HG03175 (cell line): ENCODE measurements around the gene SLAIN2.

Experiments
- ATAC-seq: cut with Tn5 transposase; IDR thresholded peaks from one replicate; pipeline ENCODE4 v1.9.1; 2021; ENCODE audit warnings: mild to moderate bottlenecking, moderate library complexity; ENCODE audit not compliant: unreplicated experiment

SLAIN2 gene

GRCh38 chr4:48334236-48334635 is 7.1 kb upstream of the SLAIN2 start:
- ATAC-seq, result no peak

GRCh38 chr4:48334900-48335384 is 6.4 kb upstream of the SLAIN2 start:
- no peak for ATAC-seq

- no peak for ATAC-seq
Measured at GRCh38 chr4:48336146-48336870, 5.0 kb upstream of the SLAIN2 start.

DNA sequence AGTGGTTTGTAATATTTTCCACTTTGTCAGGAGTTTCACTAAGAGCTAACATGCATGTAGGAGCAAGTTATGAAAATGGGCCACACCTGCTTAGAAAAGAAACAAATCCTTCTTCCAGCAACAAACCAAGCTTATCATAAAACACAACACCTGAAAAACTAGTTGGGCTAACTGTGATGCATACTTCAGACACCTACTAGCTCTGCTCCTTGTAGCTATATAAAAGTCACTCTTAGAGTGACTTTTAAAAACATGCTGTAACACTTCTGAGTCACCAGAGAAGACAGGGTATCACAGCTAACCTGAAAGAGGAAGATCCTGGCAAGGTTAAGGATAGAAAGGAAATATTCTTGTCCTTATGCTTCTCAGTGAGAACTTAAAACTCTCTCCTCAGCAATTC is 3.6 kb upstream of the SLAIN2 start:
- ATAC-seq, result no peak

DNA sequence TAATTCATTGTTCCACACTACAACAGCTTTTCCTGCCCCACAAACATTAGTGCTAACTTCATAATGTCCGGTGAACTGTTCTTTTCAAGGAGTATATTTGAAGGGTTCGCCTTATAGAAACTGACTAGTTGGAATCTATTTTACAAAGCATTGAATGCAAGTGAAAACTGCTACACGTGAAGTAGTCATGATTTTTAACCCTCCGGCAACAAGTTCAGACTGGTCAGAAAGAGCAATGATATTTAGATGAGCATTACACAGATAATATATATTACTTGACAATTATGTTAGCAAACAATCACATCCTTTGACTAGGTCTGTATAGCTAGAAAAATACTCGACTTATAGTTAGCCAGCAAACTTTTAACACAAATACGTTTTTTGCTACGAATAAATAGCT is 1.7 kb upstream of the SLAIN2 start:
- no peak for ATAC-seq

DNA sequence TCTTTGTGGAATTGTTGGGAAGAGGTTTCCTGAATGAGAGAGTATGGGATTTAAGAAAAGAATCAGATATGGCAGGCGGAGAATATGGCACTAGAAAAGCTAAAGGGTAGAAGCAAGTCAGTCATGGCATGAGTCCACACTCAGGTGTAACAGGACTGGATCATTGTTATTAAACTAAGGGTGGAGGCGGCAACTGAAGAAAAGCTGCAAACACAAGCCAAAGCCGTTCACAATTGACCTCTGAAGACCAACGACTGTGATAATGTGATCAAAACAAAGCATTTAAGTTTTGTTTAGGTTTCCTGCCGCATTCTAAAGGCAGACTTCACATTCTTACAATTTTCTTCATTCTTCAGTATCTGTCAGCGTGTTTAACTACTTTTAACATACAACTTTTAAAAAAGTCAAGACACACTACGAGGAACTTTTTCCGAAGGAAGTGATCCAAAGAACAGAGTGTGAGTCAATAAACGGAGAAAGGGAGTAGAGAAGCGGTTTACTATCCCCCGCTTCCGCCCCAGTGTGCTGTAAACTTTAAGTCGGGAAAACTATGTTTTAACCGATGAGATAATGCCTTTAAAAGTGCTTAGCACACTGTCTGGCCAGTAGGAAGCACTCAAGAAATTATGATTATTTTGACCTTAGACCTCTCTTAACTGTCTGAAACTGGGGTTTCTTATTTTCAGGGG is 909 bp upstream of the SLAIN2 start:
- peak; percentile 7 for ATAC-seq

DNA sequence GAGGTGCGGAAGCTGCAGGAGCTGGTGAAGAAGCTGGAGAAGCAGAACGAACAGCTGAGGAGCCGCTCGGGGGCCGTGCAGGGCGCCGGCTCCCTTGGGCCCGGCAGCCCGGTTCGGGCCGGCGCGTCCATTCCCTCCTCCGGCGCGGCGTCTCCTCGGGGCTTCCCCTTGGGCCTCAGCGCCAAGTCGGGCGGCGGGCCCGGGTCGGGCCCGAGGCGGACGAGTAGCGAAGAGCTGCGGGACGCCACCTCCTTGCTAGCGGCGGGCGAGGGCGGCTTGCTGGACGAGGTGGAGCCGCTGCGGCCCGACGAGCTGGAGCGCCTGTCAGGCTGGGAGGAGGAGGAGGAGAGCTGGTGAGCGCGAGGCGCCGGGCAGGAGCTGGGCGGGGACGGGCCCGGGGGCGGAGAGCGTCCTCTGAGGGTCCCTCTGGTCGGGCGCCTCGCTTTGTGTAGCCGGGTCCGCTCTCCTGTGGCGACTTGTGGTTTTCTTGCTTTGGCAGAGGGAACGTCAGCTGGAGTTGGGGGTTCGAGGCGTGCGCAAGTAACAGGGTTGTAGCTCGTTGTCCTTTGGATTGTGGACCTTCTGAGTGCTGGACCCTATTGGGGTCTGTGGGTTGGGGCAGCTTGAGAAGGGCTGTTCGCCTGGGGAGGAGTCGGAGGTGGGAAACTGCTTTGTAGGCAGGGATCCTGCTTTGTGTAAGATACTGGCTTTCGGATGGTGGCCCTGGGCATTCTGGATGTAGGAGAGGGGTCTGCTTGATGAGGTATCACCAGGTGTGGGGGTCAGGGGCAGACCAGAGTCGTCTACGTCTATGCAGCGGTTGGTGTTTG is 662 bp downstream of the SLAIN2 start:
- peak; percentile 15 for ATAC-seq

GRCh38 chr4:48342606-48342880 is 1.2 kb downstream of the SLAIN2 start:
- no peak for ATAC-seq

DNA sequence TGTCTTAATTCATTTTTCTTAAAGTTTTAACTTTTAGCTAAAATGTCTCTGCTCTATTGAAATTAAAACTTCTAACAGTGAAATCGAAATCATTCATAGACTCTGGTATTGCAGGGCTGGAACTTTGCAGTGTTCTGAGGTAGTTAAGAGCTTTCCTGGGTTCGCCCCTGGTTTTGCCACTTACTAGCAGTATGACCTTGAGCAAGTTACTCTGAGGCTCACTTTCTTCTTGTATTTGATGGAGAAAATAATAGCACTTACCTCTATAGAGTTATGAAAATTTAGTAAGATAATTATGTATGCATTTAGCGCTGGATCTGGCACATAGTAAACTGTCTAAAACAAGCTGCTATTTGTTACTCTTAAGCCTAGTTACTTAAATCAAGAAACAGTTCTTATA is 1.7 kb downstream of the SLAIN2 start:
- ATAC-seq, result no peak

DNA sequence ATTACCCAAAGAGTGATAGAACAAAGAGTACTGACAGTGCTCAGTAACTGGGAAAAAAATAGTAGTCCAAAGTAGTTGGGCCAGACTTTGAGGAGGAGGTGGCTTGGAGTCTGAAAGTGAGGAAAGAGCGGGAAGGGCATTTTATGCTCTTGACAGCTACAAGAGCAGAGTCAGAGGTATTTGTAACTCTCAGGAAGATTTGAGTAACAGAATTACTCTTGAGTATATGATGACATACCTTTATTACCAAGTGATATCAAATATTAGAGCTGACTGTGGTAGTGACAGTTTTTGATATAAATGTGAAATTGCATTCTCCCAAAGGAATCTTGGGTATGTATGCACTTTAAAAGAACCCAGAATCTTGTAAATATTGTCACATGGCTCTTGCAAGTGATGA is 2.2 kb downstream of the SLAIN2 start:
- ATAC-seq, result no peak

DNA sequence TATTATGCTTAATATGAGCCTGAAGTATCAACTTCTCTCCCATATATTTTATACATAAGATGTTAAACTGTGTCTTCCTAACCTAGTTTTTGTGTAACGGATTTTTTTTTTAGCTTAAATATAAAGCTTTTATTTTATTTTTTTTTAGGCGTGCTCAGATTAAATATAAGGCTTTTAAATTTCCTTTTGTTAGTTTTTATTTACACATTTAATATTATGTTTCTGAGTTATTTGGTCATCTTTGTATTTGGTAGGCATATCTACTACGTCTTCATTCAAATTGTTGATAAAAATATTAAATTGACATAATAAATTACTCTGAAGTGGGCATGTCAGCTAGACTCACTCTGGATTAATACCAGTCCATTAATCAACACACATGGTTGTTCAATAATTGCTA is 4.2 kb downstream of the SLAIN2 start:
- no peak for ATAC-seq

- no peak for ATAC-seq
Measured at GRCh38 chr4:48346594-48346993, 5.3 kb downstream of the SLAIN2 start.

DNA sequence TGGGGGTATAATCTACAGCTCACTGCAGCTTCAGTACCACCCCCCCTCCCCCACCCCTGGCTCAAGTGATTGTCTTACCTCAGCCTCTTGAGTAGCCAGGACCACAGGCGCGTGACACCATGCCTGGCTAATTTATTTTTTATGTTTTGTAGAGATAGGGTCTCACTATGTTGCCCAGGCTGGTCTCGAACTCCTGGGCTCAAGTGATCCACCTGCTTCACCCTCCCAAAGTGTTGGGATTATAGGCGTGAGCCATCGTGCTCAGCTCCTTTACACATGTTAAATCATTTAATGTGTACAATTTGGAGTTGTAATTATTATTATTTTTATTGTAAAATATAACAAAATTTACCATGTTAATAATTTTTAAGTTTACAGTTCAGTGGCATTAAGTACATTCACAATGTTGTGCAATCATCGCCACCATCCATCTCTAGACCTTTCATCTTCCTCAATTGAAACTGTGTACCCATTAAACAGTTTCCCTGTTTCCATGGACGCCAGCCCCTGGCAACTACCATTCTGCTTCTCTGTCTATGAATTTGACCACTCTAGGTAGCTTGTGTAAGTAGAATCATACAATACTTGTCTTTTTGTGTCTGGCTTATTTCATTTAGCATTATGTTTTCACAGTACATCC is 6.1 kb downstream of the SLAIN2 start:
- no peak for ATAC-seq

DNA sequence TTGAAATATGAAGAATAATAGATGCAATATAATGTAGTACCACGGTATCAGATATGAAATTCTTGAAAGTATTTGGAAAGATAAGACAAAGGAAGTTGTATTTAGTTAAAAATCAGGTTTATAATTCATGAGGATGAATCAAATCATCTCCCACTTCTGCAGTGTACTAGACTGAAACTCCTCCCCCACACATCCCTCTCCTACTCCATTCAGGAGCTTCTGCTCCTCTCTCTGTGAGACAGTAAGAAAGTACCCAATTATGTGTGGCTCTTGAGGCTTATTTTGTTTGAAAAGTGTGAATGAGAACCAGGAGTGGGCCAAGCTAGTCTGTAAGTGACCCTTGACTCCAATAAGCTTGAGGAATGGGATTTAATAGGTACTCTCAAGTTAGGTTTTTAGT is 9.5 kb downstream of the SLAIN2 start:
- ATAC-seq, result no peak

GRCh38 chr4:48352793-48353192 is 11.5 kb downstream of the SLAIN2 start:
- ATAC-seq, result no peak

DNA sequence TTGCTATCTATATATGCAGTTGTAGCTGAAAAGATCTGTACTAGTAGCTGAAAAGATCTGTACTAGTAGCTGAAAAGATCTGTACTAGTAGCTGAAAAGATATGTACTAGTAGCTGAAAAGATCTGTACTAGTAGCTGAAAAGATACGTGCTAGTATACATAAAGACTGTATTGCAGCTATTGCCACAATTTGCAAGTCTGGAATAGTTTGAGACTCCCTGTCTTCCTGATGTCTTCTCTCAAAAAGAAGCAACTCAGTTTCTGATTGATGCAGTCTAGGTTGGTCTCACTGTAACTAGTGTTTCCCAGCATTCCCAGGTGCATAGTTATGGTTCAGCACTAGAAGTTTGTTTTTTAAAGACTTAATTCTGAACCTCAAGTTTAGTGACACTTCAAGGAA is 15.0 kb downstream of the SLAIN2 start:
- ATAC-seq, result no peak

GRCh38 chr4:48360285-48361011 is 19.1 kb downstream of the SLAIN2 start:
- no peak for ATAC-seq

GRCh38 chr4:48361012-48361400 is 19.7 kb downstream of the SLAIN2 start:
- ATAC-seq, result no peak

DNA sequence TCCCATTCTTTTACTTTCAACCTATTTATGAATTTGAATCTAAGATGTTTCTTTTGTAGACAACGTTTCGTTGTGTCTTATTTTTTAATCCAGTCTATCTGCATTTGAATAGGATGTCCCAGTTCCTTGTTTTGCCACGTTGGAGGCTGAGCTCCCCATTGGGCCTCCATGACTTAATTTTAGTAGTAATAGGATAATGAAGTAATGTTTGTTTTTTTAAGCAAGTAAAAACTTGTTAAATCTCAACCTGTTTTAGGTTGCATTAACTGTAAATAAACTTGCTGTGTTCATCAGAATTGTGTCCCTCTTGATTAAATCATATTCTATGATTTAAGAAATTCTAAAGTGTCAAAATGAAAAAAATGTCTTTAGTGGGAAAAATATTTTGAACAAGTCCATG is 25.3 kb downstream of the SLAIN2 start:
- no peak for ATAC-seq

DNA sequence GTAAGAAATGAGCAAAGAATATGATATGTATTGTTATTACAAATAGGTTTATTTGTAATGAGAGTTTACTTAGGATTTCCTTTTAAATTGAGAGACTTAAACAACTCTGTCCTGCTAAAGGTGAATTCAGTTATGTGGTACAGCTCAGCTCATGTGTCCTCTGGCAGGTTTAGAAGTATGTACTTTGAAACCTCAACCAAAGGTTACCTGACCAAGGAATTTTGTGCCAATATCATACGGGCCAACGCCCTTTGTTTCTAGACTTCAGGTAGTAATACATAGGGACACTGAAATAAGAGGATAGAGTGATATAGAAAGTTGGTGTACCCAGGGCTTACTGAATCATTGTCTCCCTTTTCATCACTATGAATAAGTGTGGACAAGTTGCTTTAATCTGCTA is 25.7 kb downstream of the SLAIN2 start:
- ATAC-seq, result no peak

- ATAC-seq, result no peak
Measured at GRCh38 chr4:48368389-48368788, 27.1 kb downstream of the SLAIN2 start.
